Stimulated activated naive B cell treated with anti-CD40 and anti-IgM and Interleukin-4, amounts not matched to agents 10 μg/mL and 1 μg/mL and 100 μg/mL, for 72 hours (primary cell): ENCODE data around the gene RUNX2.

Experiments
- ATAC-seq, 2 donors: fragments of 150-1000 bp; cut with Tn5 transposase; replicated peaks; 2 replicates each; pipeline ENCODE4 v1.10.0; 2021; ENCODE audit warnings: moderate library complexity in 1 of 2
- DNase-seq: peaks from one replicate; pipeline ENCODE4 v3.0.0; 2021
- H3K27ac Mint-ChIP-seq: one replicate; pipeline ENCODE4 v1.8.0; 2022; ENCODE audit warnings: mild to moderate bottlenecking, mixed read lengths
- H3K27me3 Mint-ChIP-seq, 2 donors: one replicate each; pipeline ENCODE4 v1.8.0; 2022; ENCODE audit warnings: mixed read lengths in 2 of 2
- H3K36me3 Mint-ChIP-seq, 2 donors: one replicate each; pipeline ENCODE4 v1.8.0; 2022; ENCODE audit warnings: mixed read lengths in 2 of 2, mild to moderate bottlenecking in 1 of 2
- H3K4me1 Mint-ChIP-seq, 2 donors: one replicate each; pipeline ENCODE4 v1.8.0; 2022; ENCODE audit warnings: mixed read lengths in 2 of 2, mild to moderate bottlenecking in 1 of 2
- H3K4me3 Mint-ChIP-seq, 2 donors: one replicate each; pipeline ENCODE4 v1.8.0; 2022; ENCODE audit warnings: mild to moderate bottlenecking in 2 of 2, mixed read lengths in 2 of 2, moderate library complexity in 1 of 2
- H3K9me3 Mint-ChIP-seq, 2 donors: one replicate each; pipeline ENCODE4 v1.8.0; 2022; ENCODE audit warnings: mixed read lengths in 2 of 2, mild to moderate bottlenecking in 1 of 2

Gene RUNX2

DNA sequence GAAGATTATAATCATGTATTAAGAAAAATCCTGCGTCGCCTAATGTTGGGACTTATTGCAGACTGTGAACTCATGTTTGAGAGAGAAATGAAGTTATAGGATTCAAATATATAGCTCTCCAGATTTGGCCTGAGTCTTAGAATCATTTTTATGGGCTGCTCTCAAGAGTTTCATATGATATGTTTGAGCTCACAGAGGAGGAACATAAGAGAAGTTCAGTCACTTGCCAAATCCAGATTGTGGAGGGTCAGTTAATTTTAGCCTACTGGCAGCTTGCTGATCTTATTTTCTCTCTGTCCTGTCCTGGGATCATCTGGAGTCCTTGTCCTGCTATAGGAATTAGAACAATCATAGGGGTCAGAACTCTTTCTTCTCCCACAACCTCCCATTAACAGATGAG, 235.7 kb downstream of the RUNX2 start:
- H3K9me3 Mint-ChIP-seq, result no peaks in the 10 kb centered on the region
- no peak overlapping the region for H3K4me3 Mint-ChIP-seq
- DNase-seq, result no peak
- H3K27ac Mint-ChIP-seq, result no peak overlapping the region
- no peaks in the 10 kb centered on the region for H3K36me3 Mint-ChIP-seq
- no peak for ATAC-seq
- H3K27me3 Mint-ChIP-seq, result peaks cover 3 to 9% of the 10 kb centered on the region in 2 donors
- H3K4me1 Mint-ChIP-seq, result peaks cover 6 to 7% of the 10 kb centered on the region in 2 donors

DNA sequence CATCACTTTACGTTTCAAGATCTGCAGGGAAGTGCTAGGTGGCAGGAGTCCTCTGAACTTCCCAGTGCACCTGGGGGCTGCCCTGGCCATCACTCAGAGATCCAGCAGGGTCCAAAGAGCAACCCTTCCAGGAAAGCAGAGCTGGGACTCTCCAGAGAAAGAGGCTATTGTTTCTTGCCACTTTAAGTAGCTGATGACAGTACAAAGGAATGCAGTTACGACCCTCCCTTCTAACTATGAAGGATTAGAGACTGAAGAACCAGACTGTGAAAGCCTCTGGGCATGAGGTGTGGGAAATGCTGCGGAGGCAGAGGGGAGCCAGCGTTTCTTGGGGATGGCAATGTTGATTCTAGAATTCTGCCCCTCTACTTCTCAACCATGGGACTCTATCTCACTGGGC, 238.8 kb downstream of the RUNX2 start:
- ATAC-seq (no peak), DNase-seq (no peak)
- H3K27ac Mint-ChIP-seq, result no peak overlapping the region
- no peaks in the 10 kb centered on the region for H3K4me1 Mint-ChIP-seq
- peaks cover 0 to 9% of the 10 kb centered on the region in 2 donors for H3K27me3 Mint-ChIP-seq
- H3K4me3 Mint-ChIP-seq, result no peak overlapping the region
- no peaks in the 10 kb centered on the region for H3K9me3 Mint-ChIP-seq
- no peaks in the 10 kb centered on the region for H3K36me3 Mint-ChIP-seq

DNA sequence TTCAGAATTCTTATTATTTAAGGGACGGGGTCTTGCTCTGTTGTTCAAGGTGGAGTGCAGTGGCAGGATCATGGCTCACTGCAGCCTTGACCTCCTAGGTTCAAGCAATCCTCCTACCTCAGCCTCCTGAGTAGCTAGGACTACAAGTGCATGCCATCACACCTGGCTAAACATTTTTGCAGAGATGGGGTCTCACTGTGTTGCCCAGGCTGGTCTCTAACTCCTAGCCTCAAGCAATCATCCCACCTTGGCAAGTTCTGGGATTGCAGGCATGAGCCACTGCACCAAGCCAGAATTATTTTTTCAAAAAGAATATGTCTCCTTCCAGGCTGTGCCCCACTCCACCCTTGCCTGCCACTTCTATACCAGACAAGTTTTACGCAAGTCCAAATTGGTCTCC, 239.7 kb downstream of the RUNX2 start:
- DNase-seq, result no peak
- Mint-ChIP-seq H3K4me1 (no peaks in the 10 kb centered on the region), H3K9me3 (no peaks in the 10 kb centered on the region), H3K4me3 (no peak overlapping the region), H3K27ac (no peak overlapping the region), H3K27me3 (peaks cover 0 to 9% of the 10 kb centered on the region in 2 donors), H3K36me3 (no peaks in the 10 kb centered on the region)
- no peak for ATAC-seq

DNA sequence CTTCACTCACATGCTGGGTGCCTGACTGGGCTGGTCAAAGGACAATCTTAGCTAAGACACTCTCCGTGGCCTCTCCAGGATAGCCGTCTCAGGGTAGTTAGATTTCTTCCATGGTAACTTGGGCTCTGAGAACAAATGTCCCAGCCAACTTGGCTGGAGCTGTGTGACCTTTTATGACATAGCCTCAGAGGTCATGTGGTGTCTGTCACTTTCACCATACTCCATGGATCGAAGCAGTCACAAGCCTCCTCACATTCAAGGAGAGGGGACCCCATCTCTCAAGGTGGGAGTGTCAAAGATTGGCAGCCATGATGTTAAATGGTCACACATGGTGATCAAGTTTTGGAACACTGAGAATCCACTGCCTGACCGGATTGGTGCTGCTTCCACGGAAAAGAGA, 240.5 kb downstream of the RUNX2 start:
- Mint-ChIP-seq H3K27ac (no peak overlapping the region), H3K4me3 (no peak overlapping the region), H3K36me3 (no peaks in the 10 kb centered on the region), H3K27me3 (peaks cover 0 to 9% of the 10 kb centered on the region in 2 donors), H3K9me3 (no peaks in the 10 kb centered on the region), H3K4me1 (no peaks in the 10 kb centered on the region)
- DNase-seq (no peak), ATAC-seq (no peak)

DNA sequence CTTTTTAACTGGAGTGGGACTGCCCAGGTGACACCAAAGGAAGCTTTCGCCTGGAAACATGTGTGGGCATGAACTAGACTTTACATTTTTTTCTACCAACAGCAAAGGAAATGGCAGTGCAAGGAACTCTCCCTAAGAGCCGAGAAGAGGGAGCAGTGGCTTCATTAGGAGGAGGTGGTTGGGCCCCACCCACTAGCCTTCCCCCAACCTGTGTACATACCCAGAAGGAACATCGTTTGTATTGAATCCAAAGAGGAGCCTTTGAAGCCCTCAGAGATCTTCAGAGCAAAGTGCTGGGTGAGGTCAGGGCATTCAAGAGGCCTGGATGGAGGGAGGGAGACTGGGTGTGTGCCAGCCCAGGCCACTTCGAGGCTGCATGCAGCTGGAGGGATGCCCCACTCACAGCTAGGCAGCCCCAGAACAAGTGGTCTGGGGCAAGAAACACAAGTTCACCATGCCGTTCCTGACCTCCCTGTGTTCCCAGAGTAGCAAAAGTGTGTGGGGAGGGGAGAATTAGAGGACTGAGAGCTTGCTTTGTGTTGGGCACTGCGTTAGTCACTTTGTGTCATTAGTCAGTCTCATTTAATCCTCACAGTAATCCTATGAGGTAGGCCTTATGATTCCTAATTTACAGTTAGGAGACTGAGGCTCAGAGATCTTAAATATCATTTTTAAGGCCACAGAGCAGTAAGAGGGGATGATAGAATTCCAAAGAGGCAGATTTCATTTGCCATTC, 241.2 kb downstream of the RUNX2 start:
- Mint-ChIP-seq H3K9me3 (no peaks in the 10 kb centered on the region), H3K27ac (no peak overlapping the region)

DNA sequence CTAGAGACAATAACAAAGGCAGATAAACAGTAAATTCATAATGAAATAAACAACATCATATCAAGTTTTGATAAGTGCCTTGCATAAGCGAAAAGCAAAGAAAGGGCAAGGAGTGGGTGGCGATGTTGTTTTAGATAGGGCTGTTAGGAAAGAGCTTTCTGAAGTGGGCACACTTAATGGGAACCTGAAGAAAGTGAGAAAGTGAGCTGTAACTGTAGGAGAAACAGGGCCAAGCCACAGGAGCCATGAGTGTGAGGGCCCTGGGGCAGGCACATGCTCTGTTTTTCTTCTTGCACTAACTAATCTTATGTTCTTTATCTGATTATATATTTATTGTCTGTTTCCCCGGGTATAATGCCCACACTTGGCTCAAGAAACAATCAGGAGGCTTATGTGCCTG, 243.0 kb downstream of the RUNX2 start:
- Mint-ChIP-seq H3K27ac (no peak overlapping the region), H3K36me3 (no peaks in the 10 kb centered on the region), H3K27me3 (no peaks in the 10 kb centered on the region), H3K4me3 (no peak overlapping the region), H3K4me1 (peaks cover 2 to 4% of the 10 kb centered on the region in 2 donors), H3K9me3 (no peaks in the 10 kb centered on the region)
- no peak for DNase-seq
- ATAC-seq, result no peak

More for the DNA sequence above, 241.2 kb downstream of the RUNX2 start:
- H3K4me3 Mint-ChIP-seq, result no peak overlapping the region
- peaks cover 2 to 4% of the 10 kb centered on the region in 2 donors for H3K4me1 Mint-ChIP-seq
- DNase-seq, result no peak
- H3K36me3 Mint-ChIP-seq, result no peaks in the 10 kb centered on the region
- H3K27me3 Mint-ChIP-seq, result peaks cover 0 to 6% of the 10 kb centered on the region in 2 donors
- no peak for ATAC-seq

DNA sequence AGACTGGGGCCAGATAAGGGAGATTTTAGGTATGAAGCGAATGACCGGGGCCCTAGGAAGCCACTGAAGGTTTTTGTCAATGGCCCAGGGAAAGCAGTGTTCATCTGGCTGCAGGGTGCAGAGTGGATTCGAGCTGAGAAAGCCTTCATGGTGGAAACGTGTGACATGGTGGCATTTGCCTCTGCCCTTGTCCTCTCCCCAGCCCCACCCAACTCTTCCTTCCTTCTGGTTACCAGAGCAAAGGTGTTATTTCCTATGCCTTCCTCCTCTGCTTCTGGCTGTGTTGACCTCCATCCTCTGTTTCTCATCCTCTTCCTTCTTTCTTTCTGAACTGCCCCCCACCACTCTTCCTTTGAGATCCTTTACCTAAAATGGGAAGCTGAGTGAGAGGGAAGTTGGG, 244.7 kb downstream of the RUNX2 start:
- Mint-ChIP-seq H3K9me3 (no peaks in the 10 kb centered on the region), H3K36me3 (no peaks in the 10 kb centered on the region), H3K27ac (no peak overlapping the region), H3K4me1 (peaks cover 2 to 4% of the 10 kb centered on the region in 2 donors), H3K4me3 (no peak overlapping the region), H3K27me3 (no peaks in the 10 kb centered on the region)
- ATAC-seq, result no peak
- DNase-seq, result no peak

DNA sequence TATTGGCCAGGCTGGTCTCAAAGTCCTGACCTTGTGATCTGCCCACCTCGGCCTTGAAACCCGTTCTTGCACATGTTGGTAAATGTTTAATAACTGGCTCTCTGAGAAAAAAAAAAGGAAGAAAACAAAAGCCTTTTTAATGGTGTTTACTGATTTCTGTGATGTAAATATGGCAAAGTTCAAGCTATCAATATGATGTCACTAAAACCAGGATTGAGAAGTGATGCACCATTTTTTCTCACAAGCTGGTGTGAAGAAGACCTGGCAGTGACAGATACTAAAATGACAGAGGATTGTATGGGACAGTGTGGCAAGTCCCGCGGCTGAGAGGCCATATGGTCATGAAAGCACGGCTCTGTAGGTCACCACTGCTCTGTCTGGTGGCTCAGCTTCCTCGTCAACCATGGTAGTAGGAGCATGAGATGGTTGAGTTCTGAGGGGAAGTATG, 245.9 kb downstream of the RUNX2 start:
- H3K9me3 Mint-ChIP-seq, result no peaks in the 10 kb centered on the region
- DNase-seq (no peak), ATAC-seq (no peak)
- no peak overlapping the region for H3K27ac Mint-ChIP-seq
- H3K27me3 Mint-ChIP-seq, result no peaks in the 10 kb centered on the region
- H3K4me3 Mint-ChIP-seq, result no peak overlapping the region
- H3K36me3 Mint-ChIP-seq, result no peaks in the 10 kb centered on the region
- peaks cover 2 to 4% of the 10 kb centered on the region in 2 donors for H3K4me1 Mint-ChIP-seq

DNA sequence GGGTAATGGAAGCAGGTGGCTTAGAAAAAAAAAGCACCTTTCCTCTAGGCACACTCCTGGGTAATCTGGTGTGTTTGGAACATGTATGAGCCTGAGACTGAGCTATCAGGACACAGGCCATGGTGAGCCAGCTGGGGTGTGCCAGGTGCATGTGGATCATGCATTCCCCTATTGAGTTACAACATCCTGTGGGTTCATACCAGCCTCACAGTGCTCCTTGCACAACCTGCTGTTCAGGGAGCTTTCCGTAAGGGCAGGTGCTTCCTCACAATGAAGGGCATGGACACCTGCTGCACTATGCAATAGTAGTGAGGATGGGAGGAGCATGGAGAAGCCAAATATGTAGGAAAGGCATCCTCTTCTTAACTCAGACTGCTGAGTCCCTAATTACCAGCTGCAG, 246.8 kb downstream of the RUNX2 start:
- no peak for ATAC-seq
- Mint-ChIP-seq H3K27ac (no peak overlapping the region), H3K9me3 (no peaks in the 10 kb centered on the region), H3K4me3 (no peak overlapping the region), H3K36me3 (no peaks in the 10 kb centered on the region), H3K4me1 (peaks cover 2 to 4% of the 10 kb centered on the region in 2 donors), H3K27me3 (no peaks in the 10 kb centered on the region)
- DNase-seq, result no peak

DNA sequence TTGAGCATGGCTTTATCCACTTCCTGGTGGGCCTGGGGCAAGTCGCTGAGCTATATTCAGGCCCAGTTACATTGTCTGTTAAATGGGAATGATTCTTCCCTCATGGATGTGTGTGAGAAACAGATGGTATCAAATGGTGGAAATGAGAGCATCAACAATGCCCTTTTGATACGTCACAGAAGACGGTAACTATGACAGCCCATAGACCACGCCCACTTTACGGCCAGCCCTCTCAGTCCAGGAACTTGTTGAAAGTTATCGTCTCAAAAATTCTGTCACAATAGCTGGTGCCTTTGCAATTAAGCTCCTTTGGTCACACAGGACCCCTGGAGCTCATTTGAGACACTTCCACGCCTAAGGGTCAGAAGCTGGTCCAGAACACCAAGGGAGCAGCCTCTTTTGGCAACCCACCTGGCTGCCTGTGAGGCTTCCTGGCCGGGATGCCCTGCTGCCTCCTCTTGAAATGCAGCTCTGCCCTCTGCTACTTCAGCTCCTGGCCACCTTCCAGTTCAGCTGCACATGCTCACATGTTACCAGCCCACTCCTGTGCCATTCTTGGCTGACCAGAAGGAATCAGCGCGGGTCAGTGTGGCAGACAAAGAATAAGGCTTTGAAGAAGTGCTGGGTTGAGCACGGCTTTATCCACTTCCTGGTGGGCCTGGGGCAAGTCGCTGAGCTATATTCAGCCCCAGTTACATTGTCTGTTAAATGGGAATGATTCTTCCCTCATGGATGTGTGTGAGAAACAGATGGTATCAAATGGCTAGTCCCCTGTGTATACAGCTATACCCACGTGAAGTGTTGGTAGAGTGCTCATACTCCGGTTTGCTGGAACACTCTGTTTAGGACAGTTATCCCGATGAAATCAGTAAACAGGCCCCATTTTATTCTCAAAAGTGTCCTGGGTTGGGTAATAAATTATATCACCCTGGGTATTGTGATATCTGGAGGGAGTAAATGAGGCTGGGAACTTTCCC, 248.8 kb downstream of the RUNX2 start:
- Mint-ChIP-seq H3K4me3 (no peak overlapping the region), H3K4me1 (peaks cover 2 to 4% of the 10 kb centered on the region in 2 donors), H3K9me3 (peaks cover 2 to 3% of the 10 kb centered on the region in 2 donors), H3K27ac (no peak overlapping the region), H3K27me3 (no peaks in the 10 kb centered on the region), H3K36me3 (peaks cover under 1 to 2% of the 10 kb centered on the region in 2 donors)
- DNase-seq (no peak), ATAC-seq (no peak)

DNA sequence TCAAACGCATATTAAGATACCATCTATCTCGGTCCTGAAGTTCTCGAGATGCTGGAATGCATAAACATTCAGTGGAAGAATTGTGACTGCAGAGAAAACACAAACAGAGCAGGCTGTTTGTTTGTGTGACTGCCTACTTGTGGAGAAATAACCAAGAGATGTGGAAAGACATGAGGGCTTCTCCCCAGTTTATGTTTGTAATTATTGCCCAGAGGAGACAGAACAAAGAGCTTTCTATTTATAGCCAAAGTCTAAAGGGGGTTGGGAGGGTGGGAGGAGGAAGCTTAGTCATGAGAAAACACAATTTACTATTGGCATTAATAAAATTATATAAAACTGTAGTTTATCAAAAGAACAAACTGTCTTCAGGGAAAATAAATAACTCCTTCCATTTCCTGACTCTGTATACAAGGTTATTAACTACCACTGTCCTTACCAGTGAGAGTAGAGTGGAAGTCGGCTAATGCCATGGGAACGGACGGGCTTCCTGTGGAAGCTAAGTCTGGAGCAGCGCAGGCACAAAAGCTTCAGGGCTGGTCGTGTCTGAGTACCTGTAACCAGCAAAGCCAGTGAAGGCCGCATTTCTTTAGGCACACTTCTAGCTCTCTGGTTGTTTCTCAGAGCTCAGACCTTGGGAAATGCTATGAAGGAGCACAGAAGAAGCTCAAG, 249.8 kb downstream of the RUNX2 start:
- H3K9me3 Mint-ChIP-seq, result peaks cover 6 to 8% of the 10 kb centered on the region in 2 donors
- peaks cover 2 to 4% of the 10 kb centered on the region in 2 donors for H3K4me1 Mint-ChIP-seq
- no peak for DNase-seq
- H3K27ac Mint-ChIP-seq, result no peak overlapping the region
- H3K4me3 Mint-ChIP-seq, result no peak overlapping the region
- no peak for ATAC-seq
- H3K27me3 Mint-ChIP-seq, result no peaks in the 10 kb centered on the region
- peaks cover 1 to 7% of the 10 kb centered on the region in 2 donors for H3K36me3 Mint-ChIP-seq

DNA sequence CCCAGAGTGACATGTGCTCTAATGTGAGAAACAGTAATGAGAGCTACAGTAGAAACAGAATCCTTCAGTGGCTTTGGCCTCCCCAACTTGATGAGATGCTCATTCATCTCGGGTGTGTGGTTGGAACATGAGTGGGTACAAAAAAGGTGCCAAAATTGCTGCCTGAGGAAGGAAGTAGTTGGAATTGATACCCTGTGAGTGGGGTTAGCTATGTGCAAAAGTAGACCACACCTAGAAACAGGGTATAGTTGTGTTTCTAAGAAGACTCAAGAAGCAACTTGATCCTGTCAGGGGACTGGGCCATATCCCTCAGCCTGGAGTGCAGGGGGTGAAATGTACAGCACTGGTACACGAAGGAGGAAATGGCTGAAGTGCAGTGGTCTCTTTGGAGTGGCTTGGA, 256.0 kb downstream of the RUNX2 start:
- Mint-ChIP-seq H3K9me3 (peaks cover 6 to 8% of the 10 kb centered on the region in 2 donors), H3K4me3 (no peak overlapping the region), H3K4me1 (peaks cover 19 to 22% of the 10 kb centered on the region in 2 donors), H3K27me3 (peaks cover 0 to 10% of the 10 kb centered on the region in 2 donors), H3K27ac (no peak overlapping the region), H3K36me3 (peaks cover 1 to 7% of the 10 kb centered on the region in 2 donors)
- ATAC-seq (no peak), DNase-seq (no peak)

DNA sequence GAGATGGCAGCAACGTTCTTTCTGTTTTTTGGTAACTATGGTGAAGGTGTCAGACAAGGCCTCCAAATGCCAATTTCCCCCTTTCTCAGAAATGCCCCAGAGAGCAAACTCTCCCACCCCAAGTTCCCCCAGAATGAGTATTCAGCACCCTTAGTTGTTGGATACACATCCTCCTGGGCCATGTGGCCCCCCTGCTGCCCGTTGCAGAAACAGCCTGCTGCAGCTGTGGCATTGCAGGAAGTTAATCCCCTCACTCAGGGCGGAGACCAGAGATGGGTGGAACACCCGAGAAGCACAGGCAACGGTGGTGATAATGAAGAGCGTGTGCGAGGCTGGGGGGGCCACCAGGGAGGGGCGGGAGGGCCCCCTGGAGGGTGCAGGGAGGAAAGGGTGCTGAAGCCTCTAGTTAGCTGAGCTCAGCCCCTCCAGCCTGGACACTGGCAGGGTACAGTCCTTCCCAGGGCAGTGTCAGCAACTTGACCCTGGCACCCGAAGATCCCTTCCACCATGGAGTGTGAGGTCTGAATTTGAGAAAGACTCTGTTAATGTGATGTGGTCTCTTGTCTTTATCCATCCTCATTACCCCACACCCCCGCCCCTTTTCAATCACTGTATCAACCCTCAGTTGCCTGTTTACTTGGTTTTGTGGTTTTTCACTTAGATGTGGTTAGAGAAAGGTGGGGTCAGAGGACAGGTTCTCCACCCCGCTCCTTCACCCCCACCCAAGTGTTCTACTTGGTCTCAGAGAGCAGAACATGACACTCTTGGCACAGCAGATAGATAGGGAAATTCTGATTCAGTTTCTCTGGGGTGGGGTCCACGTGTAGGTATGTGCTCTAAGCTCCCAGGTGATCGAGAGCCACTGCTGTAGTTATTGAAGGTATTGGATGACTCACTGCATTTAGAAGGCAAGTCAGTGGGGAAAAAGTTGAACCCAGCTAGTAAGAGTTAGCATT, 258.4 kb downstream of the RUNX2 start:
- Mint-ChIP-seq H3K27me3 (peaks cover 0 to 10% of the 10 kb centered on the region in 2 donors), H3K27ac (no peak overlapping the region), H3K36me3 (peaks cover 1 to 7% of the 10 kb centered on the region in 2 donors), H3K9me3 (peaks cover 6% of the 10 kb centered on the region in 2 donors), H3K4me1 (peaks cover 22% of the 10 kb centered on the region in 2 donors), H3K4me3 (peak overlapping the region in 1 of 2 donors; percentile 1)
- DNase-seq (no peak), ATAC-seq (peak in 1 of 2 donors; percentile 56)
